ENCODE measurements around the gene DDX1.

Gene DDX1

DNA sequence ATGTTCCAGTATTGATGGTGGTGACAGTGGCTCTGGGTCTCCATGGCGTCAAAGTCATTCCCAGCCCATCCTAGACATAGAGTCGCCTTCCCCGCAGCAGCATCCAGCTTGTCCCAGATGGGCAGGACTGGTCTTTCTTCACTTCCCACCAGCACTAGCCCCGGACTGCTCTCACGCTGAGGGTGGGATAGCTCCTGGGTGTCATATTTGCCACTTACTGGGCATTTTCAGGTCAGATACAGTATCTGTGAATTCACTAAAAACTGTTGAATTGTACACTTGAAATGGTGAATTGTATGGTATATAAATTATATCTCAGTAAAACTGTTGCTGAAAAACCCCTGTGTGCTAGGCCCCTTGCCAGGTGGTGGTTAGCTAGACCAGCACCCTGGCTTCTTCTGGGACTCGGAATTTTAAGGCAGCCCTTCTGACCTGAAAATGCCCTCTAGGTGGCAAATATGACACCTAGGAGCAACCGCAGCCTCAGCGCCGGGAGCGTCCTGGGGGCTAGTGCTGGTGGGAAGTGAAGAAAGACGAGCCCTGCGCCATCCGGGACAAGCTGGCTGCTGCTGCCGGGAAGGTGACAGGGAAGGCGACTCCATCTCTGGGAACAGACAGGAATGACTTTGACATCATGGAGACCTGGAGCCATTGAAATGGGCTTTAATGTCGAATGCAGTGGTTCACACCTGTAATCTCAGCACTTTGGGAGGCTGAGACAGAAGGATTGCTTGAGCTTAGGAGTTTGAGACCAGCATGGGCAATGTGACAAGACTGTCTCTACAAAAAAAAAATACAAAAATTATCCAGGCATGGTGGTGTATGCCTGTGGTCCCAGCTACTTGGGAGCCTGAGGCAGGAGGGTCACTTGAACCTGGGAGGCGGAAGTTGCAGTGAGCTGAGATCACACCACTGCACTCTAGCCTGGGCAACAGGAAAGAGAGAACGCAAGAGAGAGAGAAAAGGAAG is 56.2 kb downstream of the DDX1 start:
- no peak for DNase-seq

DNA sequence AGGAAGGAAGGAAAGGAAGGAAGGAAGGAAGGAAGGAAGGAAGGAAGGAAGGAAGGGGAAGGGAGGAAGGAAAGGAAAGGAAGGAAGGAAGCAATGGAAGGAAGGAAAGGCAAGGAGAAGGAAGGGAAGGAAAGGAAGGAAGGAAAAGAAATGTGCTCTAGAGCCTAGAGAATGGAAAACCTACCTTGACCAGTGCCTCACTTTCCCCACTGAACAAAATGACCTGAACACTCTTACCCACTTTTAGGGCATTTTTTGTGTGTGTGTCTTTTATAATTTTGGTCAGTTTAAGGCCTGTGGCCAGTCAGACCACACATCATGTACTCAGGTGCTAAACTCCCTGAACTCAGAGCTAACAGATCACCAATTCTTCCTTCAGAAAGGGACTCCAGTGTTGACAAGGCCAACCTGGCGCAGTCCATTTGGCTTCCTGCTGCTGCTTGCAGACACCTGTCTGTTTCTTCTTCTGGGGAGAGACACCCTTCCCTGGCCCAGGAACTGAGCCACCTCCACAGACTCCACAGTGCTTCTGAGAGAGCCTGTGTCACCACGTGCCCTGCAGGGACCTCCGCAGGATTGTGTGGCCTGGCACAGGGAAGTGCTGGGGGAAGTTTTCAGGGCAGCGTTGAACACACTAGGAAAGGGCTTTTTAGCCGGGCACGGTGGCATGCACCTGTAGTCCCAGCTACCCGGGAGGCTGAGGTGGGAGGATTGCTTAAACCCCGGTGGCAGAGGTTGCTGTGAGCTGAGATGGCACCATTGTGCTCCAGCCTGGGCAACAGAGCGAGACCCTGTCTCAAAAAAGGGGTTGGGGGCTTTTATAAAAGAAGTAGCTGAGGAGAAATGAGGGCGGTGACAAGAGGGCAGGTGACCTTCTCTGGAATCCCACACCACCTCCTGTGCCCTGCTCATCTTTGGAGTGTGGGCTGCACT is 57.2 kb downstream of the DDX1 start:
- no peak for DNase-seq

DNA sequence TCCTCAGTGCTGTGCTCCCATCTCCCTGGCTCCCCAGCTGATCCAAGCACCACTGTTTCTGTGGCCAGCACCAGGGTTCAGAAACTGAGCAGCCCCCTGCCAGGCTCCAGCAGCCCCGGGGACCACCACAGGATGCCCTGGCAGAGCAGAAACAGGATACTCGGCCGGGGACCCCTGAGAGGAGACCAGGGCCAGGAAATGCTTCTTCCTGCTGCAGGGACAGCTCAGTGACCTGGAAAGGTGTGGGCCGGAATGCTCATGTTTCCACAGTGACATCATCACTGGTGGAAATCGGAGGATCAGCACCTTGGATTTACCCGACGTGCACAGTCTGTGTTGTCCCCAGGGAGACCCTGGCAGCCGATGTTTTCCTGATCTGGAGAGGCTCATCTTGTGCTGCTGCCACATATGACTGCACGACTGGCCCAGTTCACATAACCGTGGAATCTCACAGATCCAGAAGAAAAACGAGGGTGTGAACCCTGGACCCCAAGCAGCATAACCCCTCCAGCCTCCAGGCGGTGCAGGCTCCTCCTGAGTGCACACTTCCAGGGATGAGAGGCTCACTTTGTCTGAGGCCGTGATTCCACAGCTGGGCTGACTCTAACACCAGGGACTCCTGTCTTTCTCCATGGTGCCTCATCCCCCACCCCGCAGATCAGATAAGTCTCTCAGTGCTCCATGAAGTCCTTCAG is 58.0 kb downstream of the DDX1 start:
- DNase-seq = no peak

DNA sequence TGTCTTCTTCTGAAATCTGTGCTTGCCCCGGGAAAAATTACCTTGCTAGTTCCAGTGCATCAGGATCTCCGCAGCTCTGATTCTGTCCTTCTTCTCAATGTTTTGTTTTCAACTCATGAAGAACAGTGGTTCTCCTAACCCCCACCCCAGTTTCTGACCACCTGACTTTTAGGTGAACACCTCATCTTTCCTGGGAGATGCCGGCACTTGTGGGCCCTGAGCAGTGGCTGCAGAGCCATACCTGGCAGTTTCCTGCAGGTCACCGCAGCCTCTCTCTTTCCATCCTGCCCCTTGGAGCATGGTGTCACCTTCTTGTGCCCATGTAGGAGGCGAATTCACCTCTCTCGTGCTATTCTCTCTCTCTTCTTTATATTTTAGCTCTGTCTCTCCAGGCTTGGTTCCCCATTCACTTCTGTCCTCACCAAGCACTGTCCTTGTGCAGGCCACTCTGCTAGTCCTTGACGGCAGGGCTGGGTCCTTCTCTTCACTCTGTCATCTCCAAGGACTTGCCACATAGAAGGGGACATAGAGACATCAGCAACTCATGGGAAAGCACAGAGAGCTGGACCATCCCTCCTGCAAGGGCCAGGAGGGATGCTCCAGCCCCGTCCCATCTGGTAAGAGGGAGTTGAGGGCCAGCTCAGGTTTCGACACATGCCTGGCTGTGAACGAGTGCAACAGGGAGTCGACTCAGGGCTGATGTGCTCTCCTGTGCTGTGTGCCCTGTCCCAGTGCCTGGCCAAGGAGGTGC is 59.1 kb downstream of the DDX1 start:
- no peak for DNase-seq

DNA sequence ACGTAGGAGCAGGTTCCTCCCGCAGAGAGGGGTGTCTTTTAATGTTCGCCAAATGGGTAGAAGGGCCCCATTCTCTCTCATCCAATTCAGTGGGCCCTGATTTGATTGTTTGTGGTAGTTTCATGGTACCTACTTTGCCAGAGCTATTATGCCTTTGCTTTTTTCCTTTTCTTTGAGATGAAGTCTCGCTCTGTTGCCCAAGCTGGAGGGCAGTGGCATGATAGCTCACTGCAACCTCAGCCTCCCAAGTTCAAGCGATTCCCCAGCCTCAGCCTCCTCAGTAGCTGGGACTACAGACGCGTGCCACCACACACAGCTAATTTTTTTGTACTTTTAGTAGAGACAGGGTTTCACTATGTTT is 59.7 kb downstream of the DDX1 start:
- no peak for DNase-seq

DNA sequence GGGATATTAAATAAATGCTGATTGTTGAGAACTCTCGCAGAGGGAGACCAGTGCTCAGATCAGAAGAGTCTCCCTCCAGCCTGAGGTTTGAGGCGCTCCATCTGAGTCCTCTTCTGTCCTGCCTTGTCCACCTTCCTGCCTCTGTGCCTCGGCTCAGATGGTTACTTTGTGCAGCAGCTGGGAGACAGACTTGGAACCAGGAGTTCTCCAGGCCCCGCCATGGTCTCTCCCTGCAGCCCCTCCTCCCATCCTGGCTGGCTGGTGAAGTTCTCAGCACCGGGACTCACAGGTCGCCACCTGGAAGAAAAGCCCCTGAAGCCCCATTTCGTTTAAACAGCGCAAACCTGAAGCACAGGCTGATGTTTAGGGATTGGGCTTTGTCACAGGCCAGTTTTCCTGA is 60.6 kb downstream of the DDX1 start:
- no peak for DNase-seq

DNA sequence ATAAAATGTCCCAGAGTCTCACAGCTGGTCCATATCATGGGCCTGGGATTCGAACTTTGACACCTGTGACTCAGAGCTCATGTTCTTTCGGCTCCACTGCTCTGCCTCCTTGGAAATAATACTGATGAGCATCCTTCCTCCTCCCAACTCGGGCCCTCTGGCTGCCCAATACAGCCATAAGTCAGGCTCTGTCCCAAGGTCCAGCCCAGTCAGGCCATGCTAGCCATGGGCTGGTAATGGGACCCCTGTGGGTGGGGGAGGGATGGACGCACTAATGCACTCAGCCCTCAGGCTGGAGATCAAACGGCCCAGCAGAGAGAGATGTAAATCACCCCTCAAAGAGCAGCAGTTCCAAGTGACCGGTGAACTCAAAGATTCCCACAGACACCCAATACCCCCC is 61.1 kb downstream of the DDX1 start:
- no peak for DNase-seq

DNA sequence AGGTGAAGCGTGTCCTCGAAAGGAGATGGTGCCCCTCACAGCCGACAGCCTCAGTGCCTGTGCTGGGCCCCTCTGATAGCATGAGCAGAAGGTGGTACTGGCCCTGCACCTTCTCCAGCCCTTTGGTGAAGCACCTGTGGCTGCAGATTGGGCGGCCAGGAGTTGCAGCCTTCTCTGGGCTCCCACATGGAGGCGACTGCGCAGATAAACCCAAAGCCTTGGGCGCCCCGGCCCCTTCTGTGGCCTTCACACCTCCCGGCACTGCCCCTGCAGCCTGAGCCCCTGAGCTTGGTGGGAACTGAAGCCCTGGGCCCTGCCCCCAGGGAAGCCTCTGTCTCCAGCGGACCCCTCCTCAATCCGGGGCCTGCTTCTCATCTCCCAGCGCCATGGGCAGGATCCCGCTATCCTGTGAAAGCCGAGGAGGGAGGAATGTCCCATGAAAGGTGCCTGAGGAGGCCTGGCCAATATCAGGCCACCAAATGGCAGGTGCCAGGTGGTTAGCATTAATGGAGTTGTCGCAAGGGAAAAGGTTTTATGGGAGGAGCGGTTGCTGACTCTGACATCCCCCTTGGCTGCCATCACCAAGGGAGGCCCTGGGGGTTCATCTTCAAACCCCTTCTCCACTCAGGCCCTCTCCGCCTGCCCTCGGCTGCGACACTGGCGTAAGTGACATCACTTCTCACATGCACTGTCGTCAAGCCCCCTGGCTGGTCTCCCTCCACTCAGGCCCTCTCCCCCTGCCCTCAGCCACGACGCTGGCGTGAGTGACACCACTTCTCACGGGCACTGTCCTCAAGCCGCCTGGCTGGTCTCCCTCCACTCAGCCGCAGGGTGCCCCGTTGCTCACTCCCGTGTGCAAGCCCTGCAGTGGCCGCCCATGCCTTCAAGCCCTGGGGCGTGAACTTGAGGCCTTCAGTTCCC is 62.4 kb downstream of the DDX1 start:
- DNase-seq = no peak

DNA sequence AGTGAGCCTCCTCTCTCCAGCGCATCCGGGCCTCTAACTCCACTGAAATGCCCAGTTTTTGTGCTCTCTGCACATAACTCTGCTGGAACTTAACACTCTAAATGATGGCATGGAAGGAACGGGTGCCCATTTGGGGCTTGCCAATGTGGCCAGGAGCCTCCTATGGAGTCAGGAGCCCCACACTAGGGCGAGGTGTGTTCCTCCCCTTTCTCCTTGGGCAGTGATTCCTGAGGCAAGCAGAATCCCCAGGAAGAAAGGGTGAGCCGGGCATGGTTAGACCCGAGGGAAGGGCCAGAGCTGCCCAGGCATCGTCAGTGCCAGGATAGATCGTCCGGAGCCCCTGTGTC is 63.0 kb downstream of the DDX1 start:
- no peak for DNase-seq

DNA sequence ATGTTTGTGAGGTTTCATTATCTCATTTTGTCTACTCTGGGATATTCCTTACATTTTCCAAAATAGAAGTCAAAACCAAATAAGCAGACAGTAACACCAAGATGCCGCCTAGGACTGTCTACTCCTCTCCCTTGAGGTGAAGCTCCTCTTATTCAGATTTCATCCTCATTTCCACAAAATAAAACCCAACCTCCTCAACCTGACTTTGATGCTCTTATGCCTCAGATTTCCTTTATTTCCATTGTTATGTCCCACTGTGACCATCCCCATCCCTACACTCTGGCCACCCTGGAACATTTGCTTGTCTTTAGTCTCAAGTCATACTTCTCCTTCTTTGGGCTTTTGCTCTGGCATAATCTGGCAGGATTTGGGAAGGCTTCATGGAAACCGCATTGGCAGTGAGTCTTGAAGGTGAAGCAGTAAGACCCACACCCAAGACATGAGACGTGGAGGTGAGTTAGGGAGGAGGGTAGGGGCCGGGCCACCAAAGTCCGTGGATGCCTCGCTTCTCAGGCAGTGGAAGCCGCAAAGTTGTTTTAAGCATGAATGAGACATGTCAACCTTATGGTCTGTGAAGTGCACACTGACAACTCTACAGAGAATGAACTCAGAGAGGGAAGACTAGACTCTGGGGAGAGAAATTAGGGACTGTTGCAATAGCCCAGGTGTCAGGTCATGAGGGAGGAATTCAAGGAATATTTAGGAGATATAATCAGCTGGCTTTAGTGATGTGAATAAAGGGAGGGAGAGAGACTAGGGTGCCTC is 63.6 kb downstream of the DDX1 start:
- DNase-seq = no peak

DNA sequence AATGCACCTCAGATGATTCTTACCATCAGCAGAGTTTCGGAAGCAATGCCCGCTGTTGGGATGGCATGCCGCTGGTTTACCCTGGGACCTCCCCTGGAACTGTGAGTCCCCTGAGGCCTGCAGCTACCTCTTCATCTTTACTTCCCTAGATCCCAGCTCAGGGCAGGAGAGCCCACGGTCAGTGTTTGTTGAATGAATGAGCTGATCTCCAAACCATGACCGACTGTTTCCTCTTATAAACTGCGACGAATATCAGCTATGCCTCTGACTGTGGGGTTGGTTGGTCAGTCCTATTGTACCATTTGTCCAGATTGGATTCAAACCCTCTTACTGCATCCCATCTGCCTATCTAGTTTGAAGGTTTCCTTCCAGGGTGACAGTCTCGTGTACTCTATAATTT is 64.4 kb downstream of the DDX1 start:
- no peak for DNase-seq

DNA sequence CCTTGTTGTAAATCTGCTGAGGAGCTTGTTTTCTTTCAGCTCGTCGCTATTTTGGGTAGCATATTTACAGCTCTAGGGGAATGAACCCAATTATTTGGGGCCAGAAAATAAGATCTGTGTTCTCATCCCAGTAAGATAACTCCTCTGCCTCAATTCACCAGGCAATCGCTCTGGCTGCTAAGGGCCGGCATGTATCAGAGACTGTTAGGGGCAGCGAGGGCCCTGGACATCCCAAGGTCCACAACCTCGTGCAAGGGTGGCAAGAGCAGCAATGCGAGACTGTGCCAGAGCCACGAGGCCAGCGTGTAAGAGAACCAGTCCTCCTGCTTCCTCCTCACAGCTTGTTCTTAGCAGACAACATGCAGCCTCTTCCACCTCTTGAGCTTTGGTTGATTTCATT is 66.1 kb downstream of the DDX1 start:
- DNase-seq = no peak

DNA sequence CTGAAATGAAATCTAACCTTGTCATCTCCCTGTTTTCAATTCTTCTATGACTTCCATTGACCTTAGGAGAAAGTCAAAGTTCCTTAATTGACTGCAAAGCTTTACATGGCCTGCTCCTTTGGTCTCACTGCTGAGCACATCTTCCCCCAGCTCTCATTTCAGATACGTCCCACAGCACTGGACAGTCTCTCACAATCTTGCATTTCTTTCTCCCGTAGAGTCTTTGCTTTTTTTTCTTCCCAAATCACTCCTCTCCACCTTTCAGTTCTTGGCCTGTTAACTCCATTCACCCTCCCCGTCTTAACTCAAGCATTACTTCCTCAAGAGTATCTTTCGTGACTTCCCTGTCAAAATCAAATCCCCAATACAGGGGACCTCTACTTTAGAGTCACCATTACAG is 67.2 kb downstream of the DDX1 start:
- DNase-seq = no peak

DNA sequence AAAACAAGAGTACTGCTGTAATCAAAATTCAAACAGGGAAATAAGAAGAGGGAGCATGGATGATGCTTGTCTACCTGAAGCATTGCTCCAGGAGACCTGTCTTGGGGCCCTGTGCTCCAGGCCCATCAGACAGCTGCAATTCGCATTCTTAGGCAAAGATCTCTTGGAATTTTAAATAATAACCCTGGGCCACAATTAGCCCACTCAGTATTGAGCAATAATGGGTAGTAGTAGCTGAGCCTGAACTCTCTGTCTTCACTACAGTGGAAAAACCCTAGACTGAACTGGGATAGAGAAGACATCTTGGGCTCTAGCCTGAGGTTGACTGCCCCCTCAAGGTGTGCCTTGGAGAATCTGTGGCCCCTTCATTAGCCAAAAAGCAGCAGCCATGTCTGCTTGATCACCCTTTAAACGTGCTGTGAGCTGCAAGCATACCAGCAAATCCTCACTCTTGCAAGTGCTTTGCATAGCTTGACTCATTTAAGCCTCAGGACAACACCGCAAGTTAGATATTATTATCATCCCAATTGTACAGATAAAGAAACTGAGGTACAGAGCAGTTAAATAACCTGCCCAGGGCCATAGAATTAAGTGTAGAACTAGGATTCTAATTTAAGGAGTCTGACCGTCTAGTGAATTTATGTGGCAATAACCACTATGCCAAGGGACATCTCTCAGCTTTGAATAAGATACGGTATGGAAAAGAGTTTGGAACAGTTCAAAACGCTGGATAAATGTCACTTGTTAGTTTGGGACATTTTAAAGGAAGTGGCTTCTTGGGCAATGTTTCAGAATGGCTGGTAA is 69.0 kb downstream of the DDX1 start:
- DNase-seq = no peak

DNA sequence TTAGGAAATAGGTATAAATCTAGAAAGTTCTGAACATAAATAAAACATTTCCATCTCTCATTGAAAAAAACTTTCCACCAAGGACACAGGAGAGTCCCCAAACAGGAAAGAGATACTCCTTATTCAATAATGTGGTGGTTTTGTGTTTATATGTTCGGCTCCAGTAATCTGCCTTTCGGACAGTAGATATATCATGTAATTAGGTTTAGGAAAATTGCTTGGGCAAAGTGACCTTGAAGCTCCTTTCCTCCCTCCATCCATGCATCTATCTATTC is 69.6 kb downstream of the DDX1 start:
- no peak for DNase-seq

DNA sequence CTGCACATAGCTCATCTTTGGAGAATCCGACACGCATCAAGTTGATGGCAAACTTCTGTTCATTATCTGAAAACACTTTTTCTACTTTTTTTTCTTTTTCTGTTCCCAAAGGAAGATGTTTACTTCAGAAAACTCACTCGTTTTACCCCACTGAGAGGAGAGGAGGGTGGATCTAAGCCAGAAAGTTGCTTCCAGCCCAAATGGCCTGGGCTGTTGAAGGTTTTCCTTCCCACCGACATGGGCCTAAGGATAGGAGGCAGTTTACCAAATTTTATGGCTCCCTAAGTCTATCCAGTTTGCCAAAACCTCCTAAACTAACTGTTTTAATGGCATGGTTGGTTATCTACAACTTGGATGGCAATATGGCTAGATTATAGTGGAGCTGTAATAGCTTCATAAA is 70.4 kb downstream of the DDX1 start:
- no peak for DNase-seq

DNA sequence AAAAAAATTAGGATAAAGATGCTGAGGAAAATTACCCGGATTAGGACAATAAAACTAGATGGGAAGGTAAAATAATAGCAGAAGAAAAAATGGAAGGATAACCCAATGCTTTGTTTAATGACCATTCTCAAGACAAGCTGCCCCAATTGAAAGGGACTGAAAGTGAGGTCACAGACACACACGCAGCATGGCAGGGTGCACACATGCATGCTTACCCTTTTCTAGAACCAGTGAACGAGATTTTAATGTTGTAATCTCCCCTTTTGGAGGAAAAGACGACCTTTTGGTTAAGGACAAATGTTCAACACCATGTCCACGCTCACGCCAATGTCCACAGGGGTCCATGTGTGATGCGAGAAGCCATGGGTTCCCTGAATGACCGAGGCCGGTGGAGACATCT is 70.9 kb downstream of the DDX1 start:
- no peak for DNase-seq

DNA sequence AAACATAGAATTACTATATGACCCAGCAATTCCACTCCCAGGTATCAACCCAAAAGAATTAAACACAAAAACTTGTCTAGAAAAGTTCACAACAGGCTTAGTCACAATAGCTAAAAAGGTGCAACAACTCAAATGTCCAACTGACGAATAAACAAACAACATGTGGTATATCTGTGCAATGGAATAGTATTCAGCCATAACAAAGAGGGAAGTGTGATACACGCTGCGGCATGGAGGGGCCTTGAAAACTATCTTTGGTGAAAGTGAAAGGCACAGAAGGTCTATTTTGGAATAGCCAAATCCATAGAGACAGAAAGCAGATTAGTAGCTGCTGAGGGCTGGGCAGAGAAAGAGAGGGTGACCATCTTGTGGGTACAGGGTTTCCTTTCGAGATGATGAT is 72.1 kb downstream of the DDX1 start:
- DNase-seq = no peak

DNA sequence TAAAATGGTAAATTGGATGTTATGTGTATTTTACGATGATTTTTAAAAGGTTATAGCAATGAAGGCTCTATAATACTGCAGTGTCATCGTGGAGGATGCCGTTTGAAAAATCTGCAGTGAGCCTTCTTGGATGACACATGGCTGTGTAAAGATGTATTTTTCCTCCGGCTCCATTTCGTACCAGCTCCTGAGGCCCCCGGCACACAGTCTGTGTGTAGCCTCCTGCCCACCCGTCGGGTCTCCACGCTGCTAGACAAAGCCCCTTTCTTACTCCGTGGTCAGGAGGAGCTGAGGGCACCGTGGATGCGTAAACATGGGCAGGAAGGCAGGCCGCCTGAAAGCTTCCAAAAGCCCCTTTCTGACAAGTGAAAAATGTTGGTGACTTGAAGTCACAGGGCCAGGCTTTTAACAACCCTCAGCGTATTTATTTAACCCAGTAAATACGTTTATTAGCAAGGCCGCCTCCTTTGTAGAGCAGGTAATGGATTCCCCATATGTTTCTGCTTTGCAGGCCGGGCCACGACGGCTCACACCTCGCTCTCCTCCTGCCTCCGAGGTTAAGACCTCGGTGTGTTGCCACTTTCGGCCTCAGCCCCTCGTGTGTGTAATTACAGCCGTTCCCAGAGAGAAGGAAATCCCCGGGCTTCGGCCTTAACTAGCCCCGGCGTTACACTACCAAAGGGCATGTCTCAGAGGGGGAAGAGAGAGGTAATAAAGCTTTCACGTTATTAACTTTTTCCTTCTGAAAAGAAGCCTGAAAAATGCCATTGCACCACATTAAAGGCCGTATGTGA is 72.8 kb downstream of the DDX1 start:
- DNase-seq = no peak
